Loucy (cell line): ENCODE results near the gene JAZF1.

Source experiments
- EZH2phosphoT487 ChIP-seq: fragments of 200-600 bp; IDR thresholded peaks from 2 replicates; pipeline ENCODE4 v1.6.1; 2018; ENCODE audit warnings: antibody characterized with exemption, mild to moderate bottlenecking, moderate library complexity, borderline replicate concordance
- TF ChIP-seq, protein P1 (sequence below): fragments of 200-600 bp; sonication (generic); conservative IDR thresholded peaks from 2 replicates; pipeline ENCODE4 v1.5.1; 2014; ENCODE audit warnings: mild to moderate bottlenecking, antibody characterized with exemption, low read length

DNA sequence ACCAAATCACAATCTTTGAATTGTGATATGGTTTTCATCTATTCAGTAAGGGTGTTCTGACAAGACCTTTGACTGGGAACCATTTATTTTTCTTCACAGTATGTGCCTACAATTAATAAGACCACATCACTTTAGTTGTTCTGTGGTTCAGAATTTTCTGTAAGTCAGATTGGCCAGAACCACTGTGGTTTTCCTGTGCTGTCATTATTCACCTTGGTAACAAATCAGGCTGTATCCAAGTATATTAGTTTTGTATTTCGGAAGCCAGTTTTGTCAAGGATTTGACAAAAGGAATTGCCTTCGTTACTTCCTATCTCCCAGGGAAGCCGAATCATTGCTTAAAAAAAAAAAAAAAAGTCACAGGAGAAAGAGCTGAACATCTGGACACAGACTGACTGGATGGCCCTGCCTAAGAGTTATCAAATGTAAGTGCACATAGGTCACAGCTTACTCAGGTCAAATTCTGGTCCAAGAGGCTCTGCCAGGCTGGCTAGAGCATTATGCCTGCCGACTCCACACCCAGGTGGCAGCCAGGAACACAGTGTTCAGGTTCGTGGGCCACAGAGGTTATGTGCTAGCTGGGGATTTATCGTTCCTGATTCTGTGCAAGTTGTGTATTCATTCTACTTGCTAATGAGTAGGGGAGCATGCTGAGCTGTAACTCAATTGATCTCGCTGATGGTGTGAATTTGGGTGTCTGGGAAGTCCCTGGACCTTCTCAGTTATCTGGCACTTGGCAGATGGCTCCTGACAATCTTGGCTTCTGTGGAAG, 175.3 kb downstream of the JAZF1 start:
- TF ChIP-seq, protein P1, sequence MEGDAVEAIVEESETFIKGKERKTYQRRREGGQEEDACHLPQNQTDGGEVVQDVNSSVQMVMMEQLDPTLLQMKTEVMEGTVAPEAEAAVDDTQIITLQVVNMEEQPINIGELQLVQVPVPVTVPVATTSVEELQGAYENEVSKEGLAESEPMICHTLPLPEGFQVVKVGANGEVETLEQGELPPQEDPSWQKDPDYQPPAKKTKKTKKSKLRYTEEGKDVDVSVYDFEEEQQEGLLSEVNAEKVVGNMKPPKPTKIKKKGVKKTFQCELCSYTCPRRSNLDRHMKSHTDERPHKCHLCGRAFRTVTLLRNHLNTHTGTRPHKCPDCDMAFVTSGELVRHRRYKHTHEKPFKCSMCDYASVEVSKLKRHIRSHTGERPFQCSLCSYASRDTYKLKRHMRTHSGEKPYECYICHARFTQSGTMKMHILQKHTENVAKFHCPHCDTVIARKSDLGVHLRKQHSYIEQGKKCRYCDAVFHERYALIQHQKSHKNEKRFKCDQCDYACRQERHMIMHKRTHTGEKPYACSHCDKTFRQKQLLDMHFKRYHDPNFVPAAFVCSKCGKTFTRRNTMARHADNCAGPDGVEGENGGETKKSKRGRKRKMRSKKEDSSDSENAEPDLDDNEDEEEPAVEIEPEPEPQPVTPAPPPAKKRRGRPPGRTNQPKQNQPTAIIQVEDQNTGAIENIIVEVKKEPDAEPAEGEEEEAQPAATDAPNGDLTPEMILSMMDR = no peak
- TF ChIP-seq EZH2phosphoT487 = no peak
